Subcutaneous abdominal adipose tissue (tissue), 5 donors: ENCODE results near the gene MCCC2.
"Not testable (repeated sequence)": the region's sequence is repeated elsewhere in the genome, so short reads cannot be mapped to it uniquely, and the experiment has no call there.

Source experiments
- H3K27ac ChIP-seq: one replicate; pipeline ENCODE4 v1.7.0; 2013; ENCODE audit warnings: low read depth, mild to moderate bottlenecking, inconsistent platforms, low read length, moderate library complexity
- H3K27me3 ChIP-seq, 5 donors: one replicate each; pipeline ENCODE4 v1.7.0; 2013; ENCODE audit warnings: low read length in 5 of 5, inconsistent platforms in 1 of 5; ENCODE audit not compliant: control insufficient read depth in 5 of 5, insufficient read depth in 4 of 5
- H3K36me3 ChIP-seq, 5 donors: one replicate each; pipeline ENCODE4 v1.7.0; 2013; ENCODE audit warnings: low read length in 5 of 5; ENCODE audit not compliant: control insufficient read depth in 5 of 5, insufficient read depth in 5 of 5
- H3K4me1 ChIP-seq, 5 donors: one replicate each; pipeline ENCODE4 v1.7.0; 2013; ENCODE audit warnings: low read length in 5 of 5, mild to moderate bottlenecking in 3 of 5, moderate library complexity in 1 of 5; ENCODE audit not compliant: control insufficient read depth in 5 of 5, insufficient read depth in 5 of 5
- H3K4me3 ChIP-seq, 5 donors: one replicate each; pipeline ENCODE4 v1.7.0; 2013; ENCODE audit warnings: low read length in 5 of 5, low read depth in 1 of 5
- H3K9ac ChIP-seq, 5 donors: one replicate each; pipeline ENCODE4 v1.7.0; 2013; ENCODE audit warnings: low read length in 5 of 5, mild to moderate bottlenecking in 4 of 5, moderate library complexity in 3 of 5
- H3K9me3 ChIP-seq, 5 donors: one replicate each; pipeline ENCODE4 v1.7.0; 2013; ENCODE audit warnings: low read length in 5 of 5; ENCODE audit not compliant: control insufficient read depth in 5 of 5
- donor health status: healthy.
- donor health status: healthy.
- donor health status: healthy.
- donor health status: healthy.
- donor health status: healthy.

MCCC2 gene

GRCh38 chr5:71623221-71623794 is 36.2 kb downstream of the MCCC2 start:
- H3K36me3 ChIP-seq, result peaks cover 14 to 24% (median 22%) of the 10 kb centered on the region in 5 donors

GRCh38 chr5:71629950-71630349 is 42.8 kb downstream of the MCCC2 start:
- Histone ChIP-seq H3K4me3 (no peak overlapping the region), H3K27me3 (no peaks in the 10 kb centered on the region), H3K4me1 (no peaks in the 10 kb centered on the region), H3K9ac (no peak overlapping the region), H3K36me3 (peaks cover 18 to 34% (median 25%) of the 10 kb centered on the region in 5 donors), H3K27ac (no peak overlapping the region), H3K9me3 (no peaks in the 10 kb centered on the region)

More at GRCh38 chr5:71623221-71623794, 36.2 kb downstream of the MCCC2 start:
- H3K9ac ChIP-seq, result no peak overlapping the region
- H3K4me1 ChIP-seq, result no peaks in the 10 kb centered on the region
- no peaks in the 10 kb centered on the region for H3K9me3 ChIP-seq
- no peak overlapping the region for H3K27ac ChIP-seq
- H3K27me3 ChIP-seq, result no peaks in the 10 kb centered on the region
- no peak overlapping the region for H3K4me3 ChIP-seq

GRCh38 chr5:71631070-71631469 is 43.9 kb downstream of the MCCC2 start:
- Histone ChIP-seq H3K36me3 (peaks cover 23 to 40% (median 31%) of the 10 kb centered on the region in 5 donors), H3K27me3 (no peaks in the 10 kb centered on the region)

GRCh38 chr5:71632168-71632567 is 45.0 kb downstream of the MCCC2 start:
- no peak overlapping the region for H3K9ac ChIP-seq
- H3K27me3 ChIP-seq, result no peaks in the 10 kb centered on the region
- no peak overlapping the region for H3K27ac ChIP-seq
- H3K4me3 ChIP-seq, result no peak overlapping the region
- H3K4me1 ChIP-seq, result no peaks in the 10 kb centered on the region
- no peaks in the 10 kb centered on the region for H3K9me3 ChIP-seq
- peaks cover 23 to 39% (median 27%) of the 10 kb centered on the region in 5 donors for H3K36me3 ChIP-seq

More at GRCh38 chr5:71631070-71631469, 43.9 kb downstream of the MCCC2 start:
- no peaks in the 10 kb centered on the region for H3K4me1 ChIP-seq
- no peak overlapping the region for H3K27ac ChIP-seq
- no peaks in the 10 kb centered on the region for H3K9me3 ChIP-seq
- no peak overlapping the region for H3K9ac ChIP-seq
- H3K4me3 ChIP-seq, result no peak overlapping the region

GRCh38 chr5:71633255-71634155 is 46.4 kb downstream of the MCCC2 start:
- no peaks in the 10 kb centered on the region for H3K9me3 ChIP-seq
- no peak overlapping the region for H3K27ac ChIP-seq
- no peak overlapping the region for H3K4me3 ChIP-seq
- no peaks in the 10 kb centered on the region for H3K4me1 ChIP-seq
- no peaks in the 10 kb centered on the region for H3K27me3 ChIP-seq
- no peak overlapping the region for H3K9ac ChIP-seq
- H3K36me3 ChIP-seq, result peaks cover 27 to 48% (median 30%) of the 10 kb centered on the region in 5 donors

GRCh38 chr5:71637133-71637532 is 50.0 kb downstream of the MCCC2 start:
- no peaks in the 10 kb centered on the region for H3K9me3 ChIP-seq
- no peak overlapping the region for H3K9ac ChIP-seq
- no peaks in the 10 kb centered on the region for H3K4me1 ChIP-seq
- no peak overlapping the region for H3K27ac ChIP-seq
- peaks cover 31 to 67% (median 55%) of the 10 kb centered on the region in 5 donors for H3K36me3 ChIP-seq
- H3K4me3 ChIP-seq, result no peak overlapping the region
- no peaks in the 10 kb centered on the region for H3K27me3 ChIP-seq

- no peaks in the 10 kb centered on the region for H3K9me3 ChIP-seq
- H3K4me1 ChIP-seq, result no peaks in the 10 kb centered on the region
- H3K36me3 ChIP-seq, result peaks cover 22 to 61% (median 41%) of the 10 kb centered on the region in 5 donors
- no peaks in the 10 kb centered on the region for H3K27me3 ChIP-seq
- H3K9ac ChIP-seq, result no peak overlapping the region
- no peak overlapping the region for H3K4me3 ChIP-seq
- no peak overlapping the region for H3K27ac ChIP-seq
Measured at GRCh38 chr5:71640408-71640807, 53.3 kb downstream of the MCCC2 start.

- no peaks in the 10 kb centered on the region for H3K27me3 ChIP-seq
- H3K9ac ChIP-seq, result no peak overlapping the region
- H3K9me3 ChIP-seq, result no peaks in the 10 kb centered on the region
- H3K4me3 ChIP-seq, result no peak overlapping the region
- H3K27ac ChIP-seq, result no peak overlapping the region
- H3K4me1 ChIP-seq, result no peaks in the 10 kb centered on the region
- peaks cover 33 to 74% (median 49%) of the 10 kb centered on the region in 5 donors for H3K36me3 ChIP-seq
Measured at GRCh38 chr5:71645030-71645429, 57.9 kb downstream of the MCCC2 start.

- H3K9me3 ChIP-seq, H3K4me1 ChIP-seq, H3K9ac ChIP-seq, H3K27ac ChIP-seq, H3K27me3 ChIP-seq, H3K4me3 ChIP-seq: not testable (repeated sequence)
- peaks cover 32 to 78% (median 64%) of the 10 kb centered on the region in 5 donors for H3K36me3 ChIP-seq
Measured at GRCh38 chr5:71650940-71651339, 63.8 kb downstream of the MCCC2 start.

GRCh38 chr5:71651579-71651978 is 64.4 kb downstream of the MCCC2 start:
- peaks cover 34 to 76% (median 62%) of the 10 kb centered on the region in 5 donors for H3K36me3 ChIP-seq

More at GRCh38 chr5:71651579-71651978, 64.4 kb downstream of the MCCC2 start:
- Histone ChIP-seq H3K4me1 (no peaks in the 10 kb centered on the region), H3K9me3 (no peaks in the 10 kb centered on the region), H3K27me3 (no peaks in the 10 kb centered on the region), H3K4me3 (no peak overlapping the region), H3K27ac (no peak overlapping the region), H3K9ac (no peak overlapping the region)
